Thyroid gland (tissue), 4 donors: Measurements from ENCODE around the gene PDE5A. TPM values are rescaled to one million over a fixed set of nuclear protein-coding genes. Genes with fewer than 3 reads are reported as not detected.

Source experiments
- DNase-seq, 2 donors: peaks; one replicate each; pipeline ENCODE4 v3.0.0-alpha.2; 2019
- H3K27ac ChIP-seq, 3 donors: fragments of 200-600 bp; sonication (generic); 1 replicate in 2 of 3; 2 replicates in 1 of 3; pipeline ENCODE4 v1.5.1; 2016 to 2019; ENCODE audit warnings: mild to moderate bottlenecking in 1 of 3, moderate library complexity in 1 of 3
- H3K27me3 ChIP-seq: fragments of 200-600 bp; sonication (generic); one replicate; pipeline ENCODE4 v1.5.1; 2019
- H3K36me3 ChIP-seq, 2 donors: fragments of 200-600 bp; sonication (generic); one replicate each; pipeline ENCODE4 v1.5.1; 2016 to 2019
- H3K4me1 ChIP-seq, 2 donors: fragments of 200-600 bp; sonication (generic); one replicate each; pipeline ENCODE4 v1.5.1; 2017 to 2019
- H3K4me3 ChIP-seq, 3 donors: fragments of 200-600 bp; sonication (generic); replicated peaks in 1 of 3; 1 replicate in 2 of 3; 2 replicates in 1 of 3; pipeline ENCODE4 v1.5.1; 2016; ENCODE audit warnings: mild to moderate bottlenecking in 1 of 3
- H3K9me3 ChIP-seq: fragments of 200-600 bp; sonication (generic); one replicate; pipeline ENCODE4 v1.5.1; 2017
- POLR2A ChIP-seq, 2 donors: fragments of 450-650 bp; IDR thresholded peaks; one replicate each; pipeline ENCODE4 v1.6.1; 2017; ENCODE audit warnings: antibody characterized with exemption in 2 of 2, mild to moderate bottlenecking in 2 of 2, moderate library complexity in 1 of 2
- WGBS, 2 donors: methylation state at CpG; one replicate each; pipeline ENCODE4 v1.1.5; 2017; 5-methylcytosine and 5-hydroxymethylcytosine counted together
- intact Hi-C: fragments of 100-400 bp; cut with DNase I; formaldehyde crosslinking; loops from one replicate; pipeline ENCODE4 v1.15.1; 2023
- total RNA-seq, 4 donors: library from RNA; depleted of rRNA; stranded (reverse); fragments of >200 nt; gene quantifications; one replicate each; pipeline ENCODE4 v1.2.3, GENCODE V29; 2016
- TF ChIP-seq, protein P1 (sequence below), 6 experiments: fragments of 200-600 bp in 3 of 6; fragments of 450-650 bp in 3 of 6; sonication (generic) in 3 of 6; IDR thresholded peaks; one replicate each; pipeline ENCODE4 v1.5.1; 2016 to 2019; ENCODE audit warnings: antibody characterized with exemption in 6 of 6, mild to moderate bottlenecking in 2 of 6, inconsistent platforms in 1 of 6, moderate library complexity in 1 of 6

Gene PDE5A
- total RNA-seq, 4 donors from 2014 or later = 20.9 to 74.0 (median 30.2) TPM

- intact Hi-C loops = no loop called here
- Histone ChIP-seq H3K4me3 (no peak overlapping the region), H3K36me3 (no peaks in the 10 kb centered on the region), H3K4me1 (no peaks in the 10 kb centered on the region), H3K9me3 (no peaks in the 10 kb centered on the region), H3K27me3 (no peaks in the 10 kb centered on the region), H3K27ac (no peak overlapping the region)
- WGBS, 2 donors = 90 to 94% methylated on average over 1 of the region's 1 CpG
- TF ChIP-seq, protein P1, sequence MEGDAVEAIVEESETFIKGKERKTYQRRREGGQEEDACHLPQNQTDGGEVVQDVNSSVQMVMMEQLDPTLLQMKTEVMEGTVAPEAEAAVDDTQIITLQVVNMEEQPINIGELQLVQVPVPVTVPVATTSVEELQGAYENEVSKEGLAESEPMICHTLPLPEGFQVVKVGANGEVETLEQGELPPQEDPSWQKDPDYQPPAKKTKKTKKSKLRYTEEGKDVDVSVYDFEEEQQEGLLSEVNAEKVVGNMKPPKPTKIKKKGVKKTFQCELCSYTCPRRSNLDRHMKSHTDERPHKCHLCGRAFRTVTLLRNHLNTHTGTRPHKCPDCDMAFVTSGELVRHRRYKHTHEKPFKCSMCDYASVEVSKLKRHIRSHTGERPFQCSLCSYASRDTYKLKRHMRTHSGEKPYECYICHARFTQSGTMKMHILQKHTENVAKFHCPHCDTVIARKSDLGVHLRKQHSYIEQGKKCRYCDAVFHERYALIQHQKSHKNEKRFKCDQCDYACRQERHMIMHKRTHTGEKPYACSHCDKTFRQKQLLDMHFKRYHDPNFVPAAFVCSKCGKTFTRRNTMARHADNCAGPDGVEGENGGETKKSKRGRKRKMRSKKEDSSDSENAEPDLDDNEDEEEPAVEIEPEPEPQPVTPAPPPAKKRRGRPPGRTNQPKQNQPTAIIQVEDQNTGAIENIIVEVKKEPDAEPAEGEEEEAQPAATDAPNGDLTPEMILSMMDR (IDR thresholded peaks at IDR 0.05) = no peak
- no peak for TF ChIP-seq POLR2A (IDR thresholded peaks at IDR 0.05)
- no peak for DNase-seq
Measured at GRCh38 chr4:119632216-119632615, 3.6 kb upstream of the PDE5A start.

- Histone ChIP-seq H3K4me1 (peaks cover 0 to 5% of the 10 kb centered on the region in 2 donors), H3K27ac (peak overlapping the region; percentile 50 to 90 (median 88)), H3K27me3 (no peaks in the 10 kb centered on the region), H3K4me3 (peak overlapping the region in 2 of 3 donors; percentile 74 to 85), H3K9me3 (no peaks in the 10 kb centered on the region), H3K36me3 (no peaks in the 10 kb centered on the region)
- intact Hi-C loops = loop anchor here (5.0 kb wide), 2 partner anchors 67 to 423 kb away; no protein-coding TSS in a partner anchor
- 1 to 2% methylated on average over 9 to 10 of the region's 12 CpGs for WGBS, 2 donors
- TF ChIP-seq, protein P1 (IDR thresholded peaks at IDR 0.05) = no peak
- TF ChIP-seq POLR2A (IDR thresholded peaks at IDR 0.05) = no peak
- DNase-seq = no peak
Measured at GRCh38 chr4:119629142-119629471, 503 bp upstream of the PDE5A start.

DNA sequence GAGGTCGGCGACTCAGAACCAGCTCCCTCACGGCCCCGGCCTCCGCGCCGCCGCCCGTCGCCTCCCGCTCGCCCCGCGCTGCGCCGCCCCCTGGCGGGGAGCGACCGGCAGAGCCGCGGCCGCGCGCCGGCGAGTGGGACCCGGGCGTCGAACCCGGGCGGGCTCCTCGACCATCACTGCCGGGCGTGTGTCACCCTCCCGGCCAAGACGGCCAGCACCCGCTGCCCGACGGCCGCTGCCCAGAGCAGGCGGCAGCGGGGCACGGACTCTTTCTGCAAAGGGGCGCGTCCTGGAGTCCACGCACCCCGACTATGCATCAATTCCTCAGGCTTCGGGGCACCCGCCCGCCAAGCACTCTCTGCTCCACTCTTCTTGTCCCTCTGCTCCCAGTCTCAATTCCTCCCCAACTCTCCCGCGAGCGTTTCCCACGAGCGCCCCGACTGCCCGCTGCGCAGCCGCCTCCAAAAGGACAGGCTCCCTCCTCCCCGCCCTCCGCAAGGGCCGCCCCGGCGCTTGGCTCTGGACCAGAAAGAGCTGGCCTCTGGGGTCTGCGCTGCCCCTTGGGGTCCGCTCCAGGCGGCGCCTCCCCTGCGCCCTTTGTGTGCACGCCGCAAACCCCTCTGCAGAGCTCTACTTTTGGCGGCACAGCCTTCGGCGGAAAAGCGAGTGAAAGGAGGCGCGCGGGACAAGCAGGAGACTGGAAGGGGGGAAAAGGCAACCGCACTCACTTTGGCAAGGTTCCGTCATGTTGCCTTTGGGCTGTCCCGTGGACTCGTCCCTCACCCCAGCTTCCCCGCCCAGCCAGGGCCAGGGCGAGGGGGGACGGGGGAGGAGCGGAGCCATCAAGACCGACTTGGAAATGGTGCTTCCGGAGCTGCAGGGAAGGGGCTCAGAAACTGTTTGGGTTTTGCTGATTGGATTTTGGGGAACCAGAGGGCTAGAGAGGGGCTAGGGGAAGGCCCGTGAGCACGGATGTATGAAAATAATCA, 1.0 kb downstream of the PDE5A start:
- no peaks in the 10 kb centered on the region for H3K9me3 ChIP-seq
- H3K4me1 ChIP-seq = peaks cover 0 to 5% of the 10 kb centered on the region in 2 donors
- no peaks in the 10 kb centered on the region for H3K27me3 ChIP-seq
- WGBS, 2 donors = 1% methylated on average over 16 to 57 of the region's 90 CpGs
- H3K27ac ChIP-seq = peak overlapping the region; percentile 88 to 90 (median 90)
- intact Hi-C loops = loop anchor here (5.0 kb wide), 2 partner anchors 65 to 425 kb away; no protein-coding TSS in a partner anchor
- peak in 1 of 2 donors; percentile 36 for TF ChIP-seq POLR2A (IDR thresholded peaks at IDR 0.05)
- TF ChIP-seq, protein P1 (IDR thresholded peaks at IDR 0.05) = peak in 4 of 6 experiments; percentile 17 to 90 (median 77)
- peak overlapping the region; percentile 54 to 85 (median 74) for H3K4me3 ChIP-seq
- H3K36me3 ChIP-seq = no peaks in the 10 kb centered on the region
- peak; percentile 71 to 72 for DNase-seq

DNA sequence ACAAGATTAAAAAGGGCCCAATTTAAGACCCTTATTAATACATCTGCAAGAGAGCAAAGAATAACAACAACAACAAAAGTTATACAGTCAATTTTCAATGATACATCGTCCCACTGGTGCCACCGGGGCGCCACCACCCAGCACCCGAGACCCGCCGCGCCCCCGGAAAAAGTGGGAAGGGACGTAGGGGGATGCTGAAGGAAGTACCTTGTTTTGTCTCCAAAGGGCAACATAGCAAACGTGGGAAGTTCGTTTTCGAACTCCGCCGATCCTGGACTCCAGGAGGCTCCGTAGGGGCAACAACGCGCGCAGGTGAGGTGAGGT, 1.7 kb downstream of the PDE5A start:
- Histone ChIP-seq H3K4me1 (peaks cover 0 to 5% of the 10 kb centered on the region in 2 donors), H3K4me3 (peak overlapping the region in 2 of 3 donors; percentile 59 to 74), H3K27ac (peak overlapping the region; percentile 21 to 90 (median 88)), H3K9me3 (no peaks in the 10 kb centered on the region), H3K27me3 (no peaks in the 10 kb centered on the region), H3K36me3 (no peaks in the 10 kb centered on the region)
- no peak for DNase-seq
- intact Hi-C loops = loop anchor here (5.0 kb wide), 2 partner anchors 65 to 425 kb away; no protein-coding TSS in a partner anchor
- TF ChIP-seq POLR2A (IDR thresholded peaks at IDR 0.05) = no peak
- TF ChIP-seq, protein P1 (IDR thresholded peaks at IDR 0.05) = no peak
- 1% methylated on average over 16 to 18 of the region's 18 CpGs for whole genome bisulfite sequencing, 2 donors

- TF ChIP-seq, protein P1 (IDR thresholded peaks at IDR 0.05) = no peak
- TF ChIP-seq POLR2A (IDR thresholded peaks at IDR 0.05) = no peak
- Histone ChIP-seq H3K4me1 (peaks cover 0 to 5% of the 10 kb centered on the region in 2 donors), H3K4me3 (peak overlapping the region in 1 of 3 donors; percentile 74), H3K9me3 (no peaks in the 10 kb centered on the region), H3K27me3 (no peaks in the 10 kb centered on the region), H3K36me3 (no peaks in the 10 kb centered on the region), H3K27ac (peak overlapping the region; percentile 21 to 90 (median 88))
- WGBS, 2 donors = 49 to 59% methylated on average over 11 of the region's 11 CpGs
- intact Hi-C loops = loop anchor here (5.0 kb wide), 2 partner anchors 64 to 426 kb away; no protein-coding TSS in a partner anchor
- DNase-seq = no peak
Measured at GRCh38 chr4:119626420-119626819, 2.2 kb downstream of the PDE5A start.
